ENCODE results near the gene PCDH10. TPM values are rescaled to one million over a fixed set of nuclear protein-coding genes. Genes with fewer than 3 reads are reported as not detected.

The PCDH10 gene
- total RNA-seq, 3 donors from 2014 or later (not counting 1 experiment from before 2014, with no cell fraction given): not detected

DNA sequence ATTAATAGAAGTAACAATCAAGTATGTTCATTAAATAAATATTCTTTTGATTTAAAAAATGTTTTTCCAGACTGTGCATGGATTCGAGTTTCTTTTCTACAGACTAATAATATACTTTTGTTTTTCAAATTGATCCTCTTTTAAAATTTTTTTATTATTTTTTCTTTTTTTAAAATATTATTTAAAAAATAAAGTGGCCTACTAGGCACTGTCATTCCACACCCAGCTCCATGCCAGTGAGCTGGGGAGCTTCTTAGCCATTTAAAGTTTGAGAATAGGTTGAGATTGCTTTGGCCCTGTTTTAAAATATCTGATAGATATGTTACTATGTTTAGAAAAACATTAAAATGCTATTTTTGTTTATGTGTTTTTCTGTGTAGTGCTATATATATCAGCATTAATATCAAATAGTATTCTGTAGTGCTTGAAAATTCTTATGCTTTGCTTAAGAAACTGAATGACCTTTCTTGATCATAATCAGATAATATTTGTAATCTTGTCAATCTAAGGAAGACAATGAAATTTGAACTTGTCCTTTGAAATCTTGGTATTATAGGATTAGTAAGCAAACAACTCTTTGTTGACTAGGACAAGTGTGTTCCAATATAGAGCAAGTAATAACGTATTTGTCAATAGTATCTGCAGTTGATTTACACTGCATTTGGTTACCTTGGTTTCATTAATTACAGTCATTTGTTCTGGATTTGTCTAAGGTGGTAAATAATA lies 12.6 kb downstream of the PCDH10 start:
- Histone ChIP-seq H3K9me3 (ENCODE audit: control insufficient read depth, insufficient read depth, low read length) (no peaks in the 10 kb centered on the region), H3K27ac (ENCODE audit: low read length) (no peak overlapping the region), H3K27me3 (ENCODE audit: control insufficient read depth, insufficient read depth, low read length) (no peaks in the 10 kb centered on the region), H3K4me1 (ENCODE audit: control insufficient read depth, insufficient read depth, low read length) (no peaks in the 10 kb centered on the region), H3K4me3 (ENCODE audit: low read length) (no peak overlapping the region), H3K36me3 (ENCODE audit: control insufficient read depth, insufficient read depth, low read length) (no peaks in the 10 kb centered on the region)
- no peaks in the 10 kb centered on the region for H3K36me3 Mint-ChIP-seq
- peaks cover 0 to 3% of the 10 kb centered on the region in 2 donors for H3K9me3 Mint-ChIP-seq
- H3K27ac Mint-ChIP-seq: no peak overlapping the region
- 71% methylated on average over 1 of the region's 2 CpGs for WGBS (ENCODE audit: insufficient coverage)
- ATAC-seq (no peak), DNase-seq (no peak)
- no peak overlapping the region for H3K4me3 Mint-ChIP-seq
- intact Hi-C loops (cut with micrococcal nuclease): no loop called here
- no peaks in the 10 kb centered on the region for H3K4me1 Mint-ChIP-seq
- no peaks in the 10 kb centered on the region for H3K27me3 Mint-ChIP-seq (ENCODE audit: low read depth in 2 of 2)
- TF ChIP-seq, protein P1, sequence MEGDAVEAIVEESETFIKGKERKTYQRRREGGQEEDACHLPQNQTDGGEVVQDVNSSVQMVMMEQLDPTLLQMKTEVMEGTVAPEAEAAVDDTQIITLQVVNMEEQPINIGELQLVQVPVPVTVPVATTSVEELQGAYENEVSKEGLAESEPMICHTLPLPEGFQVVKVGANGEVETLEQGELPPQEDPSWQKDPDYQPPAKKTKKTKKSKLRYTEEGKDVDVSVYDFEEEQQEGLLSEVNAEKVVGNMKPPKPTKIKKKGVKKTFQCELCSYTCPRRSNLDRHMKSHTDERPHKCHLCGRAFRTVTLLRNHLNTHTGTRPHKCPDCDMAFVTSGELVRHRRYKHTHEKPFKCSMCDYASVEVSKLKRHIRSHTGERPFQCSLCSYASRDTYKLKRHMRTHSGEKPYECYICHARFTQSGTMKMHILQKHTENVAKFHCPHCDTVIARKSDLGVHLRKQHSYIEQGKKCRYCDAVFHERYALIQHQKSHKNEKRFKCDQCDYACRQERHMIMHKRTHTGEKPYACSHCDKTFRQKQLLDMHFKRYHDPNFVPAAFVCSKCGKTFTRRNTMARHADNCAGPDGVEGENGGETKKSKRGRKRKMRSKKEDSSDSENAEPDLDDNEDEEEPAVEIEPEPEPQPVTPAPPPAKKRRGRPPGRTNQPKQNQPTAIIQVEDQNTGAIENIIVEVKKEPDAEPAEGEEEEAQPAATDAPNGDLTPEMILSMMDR (IDR thresholded peaks at IDR 0.05): no peak

DNA sequence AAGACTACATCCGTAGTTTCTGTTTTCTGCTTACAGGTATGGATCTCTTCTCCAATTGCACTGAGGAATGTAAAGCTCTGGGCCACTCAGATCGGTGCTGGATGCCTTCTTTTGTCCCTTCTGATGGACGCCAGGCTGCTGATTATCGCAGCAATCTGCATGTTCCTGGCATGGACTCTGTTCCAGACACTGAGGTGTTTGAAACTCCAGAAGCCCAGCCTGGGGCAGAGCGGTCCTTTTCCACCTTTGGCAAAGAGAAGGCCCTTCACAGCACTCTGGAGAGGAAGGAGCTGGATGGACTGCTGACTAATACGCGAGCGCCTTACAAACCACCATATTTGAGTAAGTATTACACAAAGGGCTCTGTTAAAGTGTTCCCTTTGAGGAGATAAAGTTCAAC lies 13.8 kb downstream of the PCDH10 start:
- no peaks in the 10 kb centered on the region for H3K36me3 ChIP-seq (ENCODE audit: control insufficient read depth, insufficient read depth, low read length)
- 84% methylated on average over 5 of the region's 8 CpGs for WGBS (ENCODE audit: insufficient coverage)
- no peak overlapping the region for H3K27ac ChIP-seq (ENCODE audit: low read length)
- peaks cover 3 to 6% of the 10 kb centered on the region in 2 donors for H3K9me3 Mint-ChIP-seq
- DNase-seq (no peak), ATAC-seq (no peak)
- H3K27me3 Mint-ChIP-seq (ENCODE audit: low read depth in 2 of 2): no peaks in the 10 kb centered on the region
- no peaks in the 10 kb centered on the region for H3K36me3 Mint-ChIP-seq
- H3K9me3 ChIP-seq (ENCODE audit: control insufficient read depth, insufficient read depth, low read length): no peaks in the 10 kb centered on the region
- no peak overlapping the region for H3K4me3 ChIP-seq (ENCODE audit: low read length)
- intact Hi-C loops (cut with micrococcal nuclease): no loop called here
- no peaks in the 10 kb centered on the region for H3K4me1 Mint-ChIP-seq
- H3K27me3 ChIP-seq (ENCODE audit: control insufficient read depth, insufficient read depth, low read length): no peaks in the 10 kb centered on the region
- TF ChIP-seq, protein P1 (IDR thresholded peaks at IDR 0.05): no peak
- no peak overlapping the region for H3K27ac Mint-ChIP-seq
- H3K4me1 ChIP-seq (ENCODE audit: control insufficient read depth, insufficient read depth, low read length): no peaks in the 10 kb centered on the region
- H3K4me3 Mint-ChIP-seq: no peak overlapping the region

DNA sequence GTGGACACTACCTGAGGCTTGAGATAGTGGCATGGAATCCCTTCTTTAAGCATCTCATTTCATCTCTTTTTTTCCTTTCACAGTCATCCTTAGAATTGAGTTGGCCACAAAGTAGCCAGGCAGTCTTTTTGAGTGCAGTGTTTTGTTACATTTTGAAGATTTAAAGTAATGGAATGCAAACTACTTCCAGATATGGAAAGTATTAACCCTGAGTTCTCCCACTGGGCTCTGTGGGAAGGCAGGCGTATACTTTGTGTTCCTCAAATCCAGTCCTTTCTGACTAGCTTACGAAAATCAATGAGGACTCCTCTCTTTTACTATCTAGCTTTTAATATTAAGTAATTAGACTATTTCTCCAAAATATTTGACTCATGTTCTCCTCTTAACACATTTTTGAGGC lies 29.9 kb downstream of the PCDH10 start:
- Histone ChIP-seq H3K4me3 (ENCODE audit: low read length) (no peak overlapping the region), H3K4me1 (ENCODE audit: control insufficient read depth, insufficient read depth, low read length) (no peaks in the 10 kb centered on the region), H3K9me3 (ENCODE audit: control insufficient read depth, insufficient read depth, low read length) (no peaks in the 10 kb centered on the region), H3K36me3 (ENCODE audit: control insufficient read depth, insufficient read depth, low read length) (no peaks in the 10 kb centered on the region), H3K27ac (ENCODE audit: low read length) (no peak overlapping the region), H3K27me3 (ENCODE audit: control insufficient read depth, insufficient read depth, low read length) (no peaks in the 10 kb centered on the region)
- Mint-ChIP-seq H3K9me3 (peaks cover 5 to 10% of the 10 kb centered on the region in 2 donors), H3K27me3 (ENCODE audit: low read depth in 2 of 2) (no peaks in the 10 kb centered on the region), H3K4me1 (no peaks in the 10 kb centered on the region), H3K4me3 (no peak overlapping the region), H3K27ac (no peak overlapping the region), H3K36me3 (no peaks in the 10 kb centered on the region)
- no peak for DNase-seq
- no peak for ATAC-seq
- TF ChIP-seq, protein P1 (IDR thresholded peaks at IDR 0.05): no peak
- 100% methylated on average over 2 of the region's 2 CpGs for WGBS (ENCODE audit: insufficient coverage)
- intact Hi-C loops (cut with micrococcal nuclease): no loop called here

- H3K27ac ChIP-seq (ENCODE audit: low read length): no peak overlapping the region
- TF ChIP-seq, protein P1 (IDR thresholded peaks at IDR 0.05): no peak
- intact Hi-C loops (cut with micrococcal nuclease): no loop called here
- H3K36me3 ChIP-seq (ENCODE audit: control insufficient read depth, insufficient read depth, low read length): no peaks in the 10 kb centered on the region
- no peak overlapping the region for H3K4me3 Mint-ChIP-seq
- DNase-seq (no peak), ATAC-seq (no peak)
- no peaks in the 10 kb centered on the region for H3K27me3 Mint-ChIP-seq (ENCODE audit: low read depth in 2 of 2)
- H3K9me3 ChIP-seq (ENCODE audit: control insufficient read depth, insufficient read depth, low read length): peaks cover 4% of the 10 kb centered on the region
- no peak overlapping the region for H3K4me3 ChIP-seq (ENCODE audit: low read length)
- H3K4me1 Mint-ChIP-seq: no peaks in the 10 kb centered on the region
- no peaks in the 10 kb centered on the region for H3K4me1 ChIP-seq (ENCODE audit: control insufficient read depth, insufficient read depth, low read length)
- H3K9me3 Mint-ChIP-seq: peaks cover 0 to 2% of the 10 kb centered on the region in 2 donors
- H3K27ac Mint-ChIP-seq: no peak overlapping the region
- no peaks in the 10 kb centered on the region for H3K27me3 ChIP-seq (ENCODE audit: control insufficient read depth, insufficient read depth, low read length)
- no peaks in the 10 kb centered on the region for H3K36me3 Mint-ChIP-seq
Measured at GRCh38 chr4:133186210-133186609, 37.1 kb downstream of the PCDH10 start.
